Esophagus muscularis mucosa (tissue), 4 donors: Measurements from ENCODE around the gene KIF15.

ENCODE experiments used
- CTCF ChIP-seq, 3 experiments: fragments of 200-600 bp in 2 of 3; fragments of 450-650 bp in 1 of 3; sonication (generic) in 2 of 3; IDR thresholded peaks; one replicate each; pipeline ENCODE4 v1.5.1; 2017 to 2019; ENCODE audit warnings: antibody characterized with exemption in 3 of 3, mild to moderate bottlenecking in 2 of 3, moderate library complexity in 1 of 3
- EP300 ChIP-seq: sonication (generic); formaldehyde crosslinking; IDR thresholded peaks from one replicate; pipeline ENCODE4 v1.6.1; 2017; ENCODE audit warnings: antibody characterized with exemption
- POLR2A ChIP-seq: fragments of 450-650 bp; IDR thresholded peaks from one replicate; pipeline ENCODE4 v1.6.1; 2017; ENCODE audit warnings: antibody characterized with exemption, moderate library complexity, mild to moderate bottlenecking, low read depth

- TF ChIP-seq CTCF (IDR thresholded peaks at IDR 0.05) (no peak), EP300 (no peak), POLR2A (no peak)
These were observed 21.3 kb downstream of the KIF15 start for GRCh38 chr3:44782891-44783290.
